Smooth muscle cell (in vitro differentiated cells): ENCODE results near the gene UBR4. TPM values are rescaled to one million over a fixed set of nuclear protein-coding genes. Genes with fewer than 3 reads are reported as not detected.

Experiments used
- DNase-seq: peaks from one replicate; lab custom pipeline; 2025; ENCODE audit not compliant: unreplicated experiment; lab: John Stamatoyannopoulos, UW
- H2AFZ ChIP-seq: fragments of 200-600 bp; sonication (generic); 2 replicates; pipeline ENCODE4 v1.6.0; 2016; ENCODE audit warnings: antibody characterized with exemption, low read depth, mild to moderate bottlenecking
- H3F3A ChIP-seq: fragments of 200-600 bp; sonication (generic); 2 replicates; pipeline ENCODE4 v1.6.0; 2017; ENCODE audit warnings: antibody characterized with exemption, low read depth
- H3K27ac ChIP-seq: fragments of 200-600 bp; sonication (generic); 2 replicates; pipeline ENCODE4 v1.5.1; 2016; ENCODE audit warnings: low read depth, mild to moderate bottlenecking
- H3K27me3 ChIP-seq: fragments of 200-600 bp; sonication (generic); 2 replicates; pipeline ENCODE4 v1.6.1; 2016; ENCODE audit warnings: low read depth, mild to moderate bottlenecking
- H3K36me3 ChIP-seq: fragments of 200-600 bp; sonication (generic); 2 replicates; pipeline ENCODE4 v1.5.1; 2016; ENCODE audit warnings: low read depth
- H3K4me1 ChIP-seq: fragments of 200-600 bp; sonication (generic); 2 replicates; pipeline ENCODE4 v1.5.1; 2016; ENCODE audit warnings: low read depth
- H3K4me2 ChIP-seq: fragments of 200-600 bp; sonication (generic); 2 replicates; pipeline ENCODE4 v1.6.0; 2016; ENCODE audit warnings: mild to moderate bottlenecking
- H3K4me3 ChIP-seq: fragments of 200-600 bp; sonication (generic); 2 replicates; pipeline ENCODE4 v1.5.1; 2016; ENCODE audit warnings: mild to moderate bottlenecking
- H3K79me2 ChIP-seq: fragments of 200-600 bp; sonication (generic); 2 replicates; pipeline ENCODE4 v1.6.0; 2016; ENCODE audit warnings: low read depth, mild to moderate bottlenecking
- H3K9ac ChIP-seq: fragments of 200-600 bp; sonication (generic); 2 replicates; pipeline ENCODE4 v1.6.0; 2016; ENCODE audit warnings: low read depth
- H3K9me3 ChIP-seq: fragments of 200-600 bp; sonication (generic); replicated peaks from 2 replicates; pipeline ENCODE4 v1.5.1; 2016; ENCODE audit warnings: low read depth
- H4K20me1 ChIP-seq: fragments of 200-600 bp; sonication (generic); 2 replicates; pipeline ENCODE4 v1.6.0; 2016; ENCODE audit warnings: low read depth
- WGBS: methylation state at CpG from one replicate; pipeline ENCODE4 v1.1.7; 2016; ENCODE audit warnings: low lambda C conversion rate; 5-methylcytosine and 5-hydroxymethylcytosine counted together
- polyA plus RNA-seq: library from polyadenylated mRNA; unstranded; fragments of >200 nt; fragmentation: Nextera tagmentation; extraction: Ambion mirVana; gene quantifications from 2 replicates; pipeline ENCODE4 v1.2.1, GENCODE V29; 2016
- total RNA-seq: library from RNA; depleted of rRNA; stranded (reverse); fragments of >200 nt; gene quantifications from 2 replicates; pipeline ENCODE4 v1.2.3, GENCODE V29; 2014
- TF ChIP-seq, protein P1 (sequence below): fragments of 200-600 bp; sonication (generic); IDR thresholded peaks from 2 replicates; pipeline ENCODE4 v1.5.1; 2017; ENCODE audit warnings: borderline replicate concordance, mild to moderate bottlenecking, antibody characterized with exemption; ENCODE audit not compliant: insufficient read depth, poor library complexity, severe bottlenecking

UBR4 gene
- total and polyA plus RNA-seq, 2 experiments from 2014 or later = 62.7 to 142 TPM

DNA sequence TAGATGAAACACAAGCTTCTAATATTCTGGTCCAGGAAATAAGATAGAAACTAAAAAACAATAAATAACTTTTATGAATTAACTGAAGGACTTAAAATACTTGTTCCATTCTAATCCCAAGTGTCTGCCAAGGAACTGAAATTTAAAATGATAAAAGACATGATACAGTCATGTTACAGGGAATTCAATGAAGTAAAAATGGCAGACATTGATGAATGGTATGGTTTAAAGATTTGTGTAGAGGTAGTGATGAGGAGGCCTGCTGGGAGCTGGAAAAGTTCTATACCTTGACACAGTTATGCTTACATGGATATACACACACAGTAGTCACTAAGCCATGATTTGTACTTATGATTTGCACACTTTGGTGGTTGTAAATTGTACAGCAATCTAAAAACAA lies 2.1 kb upstream of the UBR4 start:
- no peaks in the 10 kb centered on the region for H3K27me3 ChIP-seq
- H3K4me2 ChIP-seq = peak overlapping the region; percentile 94

GRCh38 chr1:19210772-19211549 lies 895 bp upstream of the UBR4 start:
- no peak for DNase-seq
- Histone ChIP-seq H3K27ac (peak overlapping the region; percentile 86), H3K4me2 (peak overlapping the region; percentile 94), H4K20me1 (peaks cover 43% of the 10 kb centered on the region), H3K9ac (peak overlapping the region; percentile 97), H3K9me3 (no peaks in the 10 kb centered on the region), H3F3A (no peaks in the 10 kb centered on the region), H3K79me2 (peaks cover 81% of the 10 kb centered on the region), H3K36me3 (no peaks in the 10 kb centered on the region), H2AFZ (peak overlapping the region; percentile 64), H3K4me3 (peak overlapping the region; percentile 88), H3K4me1 (peaks cover 30% of the 10 kb centered on the region), H3K27me3 (no peaks in the 10 kb centered on the region)
- WGBS = 22% methylated on average over 12 of the region's 12 CpGs
- TF ChIP-seq, protein P1, sequence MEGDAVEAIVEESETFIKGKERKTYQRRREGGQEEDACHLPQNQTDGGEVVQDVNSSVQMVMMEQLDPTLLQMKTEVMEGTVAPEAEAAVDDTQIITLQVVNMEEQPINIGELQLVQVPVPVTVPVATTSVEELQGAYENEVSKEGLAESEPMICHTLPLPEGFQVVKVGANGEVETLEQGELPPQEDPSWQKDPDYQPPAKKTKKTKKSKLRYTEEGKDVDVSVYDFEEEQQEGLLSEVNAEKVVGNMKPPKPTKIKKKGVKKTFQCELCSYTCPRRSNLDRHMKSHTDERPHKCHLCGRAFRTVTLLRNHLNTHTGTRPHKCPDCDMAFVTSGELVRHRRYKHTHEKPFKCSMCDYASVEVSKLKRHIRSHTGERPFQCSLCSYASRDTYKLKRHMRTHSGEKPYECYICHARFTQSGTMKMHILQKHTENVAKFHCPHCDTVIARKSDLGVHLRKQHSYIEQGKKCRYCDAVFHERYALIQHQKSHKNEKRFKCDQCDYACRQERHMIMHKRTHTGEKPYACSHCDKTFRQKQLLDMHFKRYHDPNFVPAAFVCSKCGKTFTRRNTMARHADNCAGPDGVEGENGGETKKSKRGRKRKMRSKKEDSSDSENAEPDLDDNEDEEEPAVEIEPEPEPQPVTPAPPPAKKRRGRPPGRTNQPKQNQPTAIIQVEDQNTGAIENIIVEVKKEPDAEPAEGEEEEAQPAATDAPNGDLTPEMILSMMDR = no peak

More for the DNA sequence above, 2.1 kb upstream of the UBR4 start:
- Histone ChIP-seq H2AFZ (no peak overlapping the region), H3K36me3 (no peaks in the 10 kb centered on the region), H3K79me2 (peaks cover 76% of the 10 kb centered on the region), H3K4me3 (peak overlapping the region; percentile 88), H3F3A (no peaks in the 10 kb centered on the region), H3K27ac (no peak overlapping the region), H3K9me3 (no peaks in the 10 kb centered on the region), H3K4me1 (peaks cover 30% of the 10 kb centered on the region), H4K20me1 (peaks cover 39% of the 10 kb centered on the region), H3K9ac (no peak overlapping the region)
- no peak for DNase-seq
- TF ChIP-seq, protein P1 = no peak

DNA sequence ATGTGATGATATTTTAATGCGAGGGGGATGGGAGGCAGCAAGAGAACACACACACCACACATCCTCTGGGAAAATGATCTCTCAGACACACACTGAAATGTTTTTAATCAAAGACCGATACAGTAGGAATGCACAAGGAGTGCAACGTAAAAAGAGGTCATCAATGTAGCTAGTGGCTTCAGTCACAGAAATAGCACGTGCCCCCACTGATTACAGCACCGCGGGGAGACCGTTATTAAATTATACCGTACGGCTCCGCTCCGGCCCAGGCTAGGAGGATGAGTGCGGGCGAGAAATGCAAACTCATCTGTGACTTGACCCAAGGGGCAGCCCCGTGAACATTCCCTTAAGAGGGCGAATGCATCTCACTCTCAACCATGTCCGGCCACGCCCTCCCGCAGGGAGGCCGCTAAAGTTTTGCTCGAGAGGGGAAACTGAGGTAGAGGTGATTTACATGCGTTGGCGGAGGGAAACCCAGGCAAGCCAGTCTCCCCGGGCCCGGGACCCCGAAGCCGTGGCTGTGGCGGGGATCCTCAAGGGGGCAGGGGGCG lies 552 bp downstream of the UBR4 start:
- Histone ChIP-seq H3F3A (no peaks in the 10 kb centered on the region), H3K36me3 (no peaks in the 10 kb centered on the region), H4K20me1 (peaks cover 52% of the 10 kb centered on the region), H3K9ac (peak overlapping the region; percentile 97), H3K27ac (peak overlapping the region; percentile 86), H3K4me2 (peak overlapping the region; percentile 94), H3K9me3 (no peaks in the 10 kb centered on the region), H3K4me3 (peak overlapping the region; percentile 88), H2AFZ (no peak overlapping the region), H3K4me1 (peaks cover 30% of the 10 kb centered on the region), H3K79me2 (peaks cover 91% of the 10 kb centered on the region), H3K27me3 (no peaks in the 10 kb centered on the region)
- TF ChIP-seq, protein P1 = no peak
- no peak for DNase-seq
- under 1% methylated on average over 27 of the region's 28 CpGs for WGBS
